Astrocyte of the spinal cord (primary cell): ENCODE measurements around the gene DNAH17.
"Not testable (repeated sequence)": the region's sequence is repeated elsewhere in the genome, so short reads cannot be mapped to it uniquely, and the experiment has no call there.

Source experiments
- DNase-seq: peaks from one replicate; pipeline ENCODE4 v3.0.0; 2011; ENCODE audit warnings: low read depth, low spot score
- H3K4me3 ChIP-seq: 2 replicates; pipeline ENCODE4 v1.5.1; 2011; ENCODE audit warnings: low read depth, mild to moderate bottlenecking, low read length, moderate library complexity
- in situ Hi-C: cut with HindIII; loops from 2 replicates; pipeline ENCODE4 v1.10.0; 2017; ENCODE audit warnings: low sequenced_read_pairs
- TF ChIP-seq, protein P1 (sequence below): IDR thresholded peaks from 2 replicates; pipeline ENCODE4 v1.5.1; 2012; ENCODE audit warnings: low read depth, mild to moderate bottlenecking, low read length, inconsistent platforms

DNAH17 gene

DNA sequence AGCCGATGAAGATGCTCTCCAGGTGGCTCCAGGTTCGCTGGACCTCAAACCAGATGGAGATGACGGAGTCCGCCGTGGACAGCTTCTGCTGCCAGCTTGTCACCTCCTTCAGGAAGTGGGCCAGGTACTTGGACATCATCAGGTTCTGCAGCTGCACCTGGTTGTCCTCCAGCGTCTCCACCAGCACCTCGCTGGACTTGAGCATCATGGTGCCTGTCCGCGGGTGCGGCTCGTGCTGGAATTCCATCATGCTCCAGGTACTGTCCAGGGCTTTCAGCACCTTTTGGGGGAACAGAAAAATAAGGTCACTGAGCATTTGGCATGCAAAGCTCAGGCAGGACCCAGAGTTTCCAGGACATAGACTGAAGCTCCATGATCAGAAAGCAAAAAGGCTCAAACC is 69.7 kb downstream of the DNAH17 start:
- TF ChIP-seq, protein P1, sequence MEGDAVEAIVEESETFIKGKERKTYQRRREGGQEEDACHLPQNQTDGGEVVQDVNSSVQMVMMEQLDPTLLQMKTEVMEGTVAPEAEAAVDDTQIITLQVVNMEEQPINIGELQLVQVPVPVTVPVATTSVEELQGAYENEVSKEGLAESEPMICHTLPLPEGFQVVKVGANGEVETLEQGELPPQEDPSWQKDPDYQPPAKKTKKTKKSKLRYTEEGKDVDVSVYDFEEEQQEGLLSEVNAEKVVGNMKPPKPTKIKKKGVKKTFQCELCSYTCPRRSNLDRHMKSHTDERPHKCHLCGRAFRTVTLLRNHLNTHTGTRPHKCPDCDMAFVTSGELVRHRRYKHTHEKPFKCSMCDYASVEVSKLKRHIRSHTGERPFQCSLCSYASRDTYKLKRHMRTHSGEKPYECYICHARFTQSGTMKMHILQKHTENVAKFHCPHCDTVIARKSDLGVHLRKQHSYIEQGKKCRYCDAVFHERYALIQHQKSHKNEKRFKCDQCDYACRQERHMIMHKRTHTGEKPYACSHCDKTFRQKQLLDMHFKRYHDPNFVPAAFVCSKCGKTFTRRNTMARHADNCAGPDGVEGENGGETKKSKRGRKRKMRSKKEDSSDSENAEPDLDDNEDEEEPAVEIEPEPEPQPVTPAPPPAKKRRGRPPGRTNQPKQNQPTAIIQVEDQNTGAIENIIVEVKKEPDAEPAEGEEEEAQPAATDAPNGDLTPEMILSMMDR: no peak
- in situ Hi-C loops: no loop called here
- H3K4me3 ChIP-seq: no peak overlapping the region
- no peak for DNase-seq

GRCh38 chr17:78506454-78507309 is 70.5 kb downstream of the DNAH17 start:
- DNase-seq: no peak
- in situ Hi-C loops: no loop called here

GRCh38 chr17:78504156-78504925 is 72.9 kb downstream of the DNAH17 start:
- H3K4me3 ChIP-seq: no peak overlapping the region
- DNase-seq: no peak
- in situ Hi-C loops: no loop called here
- TF ChIP-seq, protein P1: no peak

More at GRCh38 chr17:78506454-78507309, 70.5 kb downstream of the DNAH17 start:
- H3K4me3 ChIP-seq: no peak overlapping the region
- TF ChIP-seq, protein P1: no peak

- H3K4me3 ChIP-seq, DNase-seq, in situ Hi-C loops: not testable (repeated sequence)
These were observed 73.8 kb downstream of the DNAH17 start for GRCh38 chr17:78503388-78503787.

GRCh38 chr17:78502611-78503148 is 74.5 kb downstream of the DNAH17 start:
- H3K4me3 ChIP-seq: no peak overlapping the region
- DNase-seq: no peak
- in situ Hi-C loops: no loop called here
- TF ChIP-seq, protein P1: no peak

GRCh38 chr17:78501241-78502036 is 75.8 kb downstream of the DNAH17 start:
- TF ChIP-seq, protein P1: no peak
- in situ Hi-C loops: no loop called here
- H3K4me3 ChIP-seq: no peak overlapping the region
- no peak for DNase-seq
